HG03060 (cell line): ENCODE results near the gene NPLOC4.

Source experiments
- ATAC-seq: cut with Tn5 transposase; IDR thresholded peaks from one replicate; pipeline ENCODE4 v1.9.1; 2021; ENCODE audit warnings: low read depth, moderate number of reproducible peaks; ENCODE audit not compliant: unreplicated experiment

NPLOC4 gene

DNA sequence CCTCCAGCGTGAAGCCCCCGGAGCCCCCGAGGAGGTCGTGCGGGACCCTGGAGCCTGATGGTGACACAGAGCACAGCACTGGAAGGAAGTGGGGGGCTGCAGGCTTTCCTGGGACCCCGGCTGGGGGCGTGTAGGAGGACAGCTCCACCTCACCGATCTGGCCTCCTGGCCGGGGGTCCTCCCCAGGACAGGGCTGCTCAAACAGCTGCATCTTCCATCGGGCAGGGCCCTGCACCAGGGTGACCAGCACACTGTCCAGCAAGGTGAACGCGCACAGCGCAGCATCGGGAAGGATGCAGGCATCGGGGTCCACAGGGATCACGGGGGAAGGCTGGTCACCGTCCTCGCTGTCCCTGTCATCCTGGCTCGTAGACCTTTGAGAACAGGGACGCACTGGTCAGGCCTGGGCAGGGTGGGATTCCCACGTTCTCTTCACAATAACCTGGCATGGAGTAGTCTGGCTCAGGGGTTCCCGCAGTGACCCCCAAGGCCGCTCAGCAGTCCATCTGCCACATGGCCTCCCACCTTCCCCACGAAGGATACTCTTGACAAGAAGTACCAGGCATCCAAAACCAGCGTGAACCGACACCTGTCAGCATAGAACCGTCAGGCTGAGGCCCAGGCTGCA, 86.0 kb downstream of the NPLOC4 start:
- ATAC-seq: no peak

DNA sequence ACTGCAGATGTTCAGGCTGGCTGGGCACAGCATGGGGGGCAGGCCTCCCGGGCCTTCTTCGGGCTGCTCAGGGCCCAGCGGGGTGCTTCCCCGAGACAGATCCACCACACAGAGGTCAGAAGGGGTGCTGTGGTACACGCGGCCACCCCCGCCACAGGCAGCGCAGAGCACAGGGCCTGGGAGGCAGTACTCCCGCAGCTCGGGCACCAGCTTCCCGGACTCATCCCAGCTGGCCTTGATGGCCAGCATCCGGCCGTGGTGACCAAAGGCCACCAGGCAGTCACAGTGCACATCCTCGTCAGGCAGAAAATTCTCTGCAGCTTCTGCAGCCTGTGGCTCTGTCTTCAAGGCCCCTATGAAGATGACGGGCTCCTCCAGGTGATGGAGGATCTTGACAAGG, 86.6 kb downstream of the NPLOC4 start:
- ATAC-seq: no peak

DNA sequence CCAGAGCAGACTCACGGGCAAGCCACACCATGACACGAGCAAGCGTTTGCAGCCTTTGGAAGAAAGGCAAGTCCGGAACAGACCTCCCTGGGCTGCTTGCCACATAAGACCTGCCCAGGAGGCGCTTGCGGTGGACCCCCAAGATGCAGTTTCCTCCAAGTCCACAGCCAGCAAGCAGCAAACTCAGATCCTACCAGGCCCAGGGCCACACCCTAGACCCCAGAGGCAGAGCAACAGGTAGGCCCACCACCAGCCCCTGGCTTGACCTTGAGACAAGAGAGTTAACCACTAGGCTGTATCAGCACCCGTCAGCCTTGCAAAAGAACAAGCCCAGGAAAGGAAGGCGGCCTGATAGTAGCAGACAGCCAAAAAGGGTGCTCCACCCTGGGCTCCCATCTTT, 87.1 kb downstream of the NPLOC4 start:
- ATAC-seq: no peak

DNA sequence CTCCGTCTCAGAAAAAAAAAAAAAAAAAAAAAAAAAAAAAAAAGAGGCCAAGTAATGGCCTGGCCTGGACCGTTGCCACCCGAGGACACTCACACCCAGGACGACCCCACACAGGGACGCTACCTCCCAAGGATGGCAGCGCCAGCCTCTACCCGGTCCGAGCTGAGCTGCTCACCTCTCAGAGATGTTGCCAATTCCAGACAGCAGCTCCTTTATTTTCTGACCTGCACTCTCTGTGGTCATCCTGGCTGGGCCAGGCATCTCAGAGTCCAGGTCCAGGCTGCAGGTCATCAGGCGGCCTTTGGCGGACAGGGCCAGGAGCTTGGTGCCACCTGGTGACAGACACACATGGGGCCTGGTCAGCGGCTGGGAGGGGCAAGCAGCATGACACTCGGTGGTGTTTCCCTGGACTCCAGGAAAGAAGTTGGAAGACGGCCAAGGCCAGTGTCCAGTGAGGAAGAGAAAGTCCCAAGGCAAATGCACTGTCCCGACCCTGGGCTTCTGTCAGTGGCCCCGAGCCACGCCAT, 87.8 kb downstream of the NPLOC4 start:
- no peak for ATAC-seq

DNA sequence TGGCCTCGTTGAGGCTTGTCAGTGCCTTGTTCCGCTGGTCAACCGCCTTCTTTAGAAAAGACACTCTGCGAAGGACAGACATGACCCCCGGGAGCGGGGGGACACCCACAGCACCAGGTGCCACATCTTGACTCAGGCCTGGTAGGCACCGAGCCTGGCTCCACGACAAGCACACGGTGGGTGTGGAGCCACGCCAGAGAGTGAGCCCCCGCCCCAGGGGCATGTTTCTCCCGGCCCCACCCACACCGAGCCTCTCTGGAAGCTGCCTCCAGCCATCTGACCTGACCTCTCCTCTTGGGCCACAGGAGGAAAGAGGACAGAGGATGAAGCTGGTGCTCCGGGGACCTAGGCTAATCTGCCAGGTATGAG, 89.3 kb downstream of the NPLOC4 start:
- no peak for ATAC-seq

DNA sequence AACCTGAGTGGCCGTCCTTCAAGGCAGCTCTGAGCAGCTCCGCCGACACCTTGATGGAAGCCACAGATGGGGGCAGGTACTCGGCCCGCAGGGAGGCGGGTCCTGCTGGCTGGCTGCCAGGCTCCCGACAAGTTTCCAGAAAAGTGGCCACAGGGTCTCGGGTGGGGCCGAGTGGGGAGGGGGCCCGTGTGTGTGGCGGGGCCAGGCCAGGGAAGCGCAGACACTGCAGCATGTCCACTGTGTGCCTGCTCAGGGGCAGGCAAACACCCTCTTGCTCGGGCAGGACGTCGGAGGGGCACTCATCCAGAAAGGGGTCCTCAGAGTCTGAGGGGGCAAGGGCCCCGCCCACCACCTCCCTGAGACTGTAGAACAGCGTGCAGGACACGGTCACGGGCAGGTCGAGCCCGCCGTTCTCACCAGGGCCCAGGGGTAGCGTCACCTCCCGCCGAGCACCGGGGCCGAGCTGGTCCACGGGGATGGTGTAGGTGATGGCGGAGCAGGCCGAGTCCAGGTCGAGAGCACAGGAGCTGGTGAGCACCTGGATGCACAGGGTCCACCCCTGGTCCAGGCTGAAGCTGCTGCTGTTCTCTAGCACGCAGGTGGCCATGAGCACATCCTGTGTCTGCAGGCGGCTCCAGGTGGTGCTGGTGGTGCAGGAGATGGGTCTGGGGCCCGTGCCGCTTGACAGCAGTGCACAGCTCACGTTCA, 89.9 kb downstream of the NPLOC4 start:
- no peak for ATAC-seq

DNA sequence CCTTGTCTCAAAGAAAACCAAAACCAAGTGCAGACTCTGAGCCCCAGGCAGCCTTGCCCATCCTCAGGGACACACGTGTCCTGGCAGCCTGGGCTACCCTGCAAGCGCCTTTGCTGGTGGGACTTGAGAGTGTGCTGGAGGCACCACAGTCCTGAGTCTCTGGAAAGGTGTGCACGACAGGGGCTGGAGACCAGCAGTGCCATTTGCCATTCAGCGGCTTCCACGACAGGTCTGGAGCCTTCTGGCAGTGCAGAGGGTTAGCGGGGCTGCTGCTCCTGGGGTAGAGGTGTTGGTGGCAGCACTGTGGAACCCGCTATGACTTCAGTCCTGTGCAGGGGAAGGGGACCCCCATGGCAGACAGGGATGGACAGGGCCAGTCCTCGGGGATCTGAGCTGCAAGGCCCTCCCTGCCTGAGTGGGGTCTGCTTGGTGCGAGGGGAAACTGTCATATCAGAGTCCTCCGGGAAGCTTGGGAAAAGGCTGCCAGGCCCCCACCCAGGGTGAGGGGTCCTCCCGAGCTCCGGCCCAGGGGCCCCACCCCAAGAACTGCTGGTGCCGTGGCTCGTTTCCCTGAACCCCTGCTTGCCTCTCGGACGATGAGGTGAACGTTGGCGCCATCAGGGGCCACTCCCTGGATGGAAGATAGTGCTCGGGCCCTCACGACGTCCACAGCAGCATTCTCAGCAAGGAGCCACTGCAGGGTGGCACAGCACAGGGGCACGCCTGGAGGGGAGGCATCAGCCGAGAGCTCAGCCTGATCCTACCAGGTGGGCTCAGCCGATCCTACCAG, 91.6 kb downstream of the NPLOC4 start:
- no peak for ATAC-seq

DNA sequence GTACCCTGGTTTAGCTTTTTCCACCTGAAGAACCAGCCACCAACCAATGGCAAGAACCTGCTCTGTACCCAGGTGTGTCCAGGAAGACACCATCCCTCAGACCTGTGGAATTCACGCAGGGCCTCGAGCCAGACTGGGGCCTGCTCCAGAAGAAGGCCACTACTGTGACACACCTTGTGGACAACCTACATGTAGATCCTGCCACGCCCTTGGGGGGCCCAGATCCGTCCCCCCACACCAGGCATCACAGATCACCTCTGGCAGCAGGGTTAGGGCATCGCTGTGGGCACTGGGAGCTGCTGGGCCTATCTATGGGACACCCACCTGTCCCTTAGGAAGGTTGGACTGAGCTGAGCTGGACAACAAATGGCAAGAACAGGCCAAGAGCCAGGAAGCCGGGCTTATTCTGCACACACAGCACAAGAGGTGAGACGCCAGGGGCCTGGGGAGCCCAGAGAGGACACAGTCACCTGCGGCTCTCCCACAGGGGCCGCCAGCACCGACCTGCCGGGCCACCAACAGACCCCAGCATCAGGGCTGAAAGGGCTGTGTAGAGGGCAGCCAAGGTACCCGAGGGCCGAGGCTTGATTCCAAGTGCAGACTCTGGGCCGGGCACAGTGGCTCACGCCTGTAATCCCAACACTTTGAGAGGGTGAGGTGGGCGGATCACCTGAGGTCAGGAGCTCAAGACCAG, 92.5 kb downstream of the NPLOC4 start:
- no peak for ATAC-seq

DNA sequence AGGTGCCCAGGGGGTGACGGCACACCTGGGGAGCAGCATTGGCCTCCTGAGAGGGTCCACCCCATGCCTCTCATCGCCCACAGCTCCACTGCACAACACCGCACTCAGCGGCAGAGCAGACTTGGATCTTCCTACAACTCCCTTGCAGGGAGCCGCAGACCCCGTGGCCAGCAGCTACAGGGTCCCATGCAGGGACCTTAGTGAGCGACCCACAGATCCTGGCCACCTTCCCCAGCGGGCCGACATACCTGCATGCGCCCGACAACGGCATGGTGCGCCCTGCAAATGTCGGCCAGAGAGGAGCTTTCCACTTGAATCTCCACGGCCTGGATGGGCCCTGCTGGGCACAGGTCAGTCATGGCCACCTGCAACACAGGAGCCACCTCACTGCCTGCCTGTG, 93.2 kb downstream of the NPLOC4 start:
- no peak for ATAC-seq

DNA sequence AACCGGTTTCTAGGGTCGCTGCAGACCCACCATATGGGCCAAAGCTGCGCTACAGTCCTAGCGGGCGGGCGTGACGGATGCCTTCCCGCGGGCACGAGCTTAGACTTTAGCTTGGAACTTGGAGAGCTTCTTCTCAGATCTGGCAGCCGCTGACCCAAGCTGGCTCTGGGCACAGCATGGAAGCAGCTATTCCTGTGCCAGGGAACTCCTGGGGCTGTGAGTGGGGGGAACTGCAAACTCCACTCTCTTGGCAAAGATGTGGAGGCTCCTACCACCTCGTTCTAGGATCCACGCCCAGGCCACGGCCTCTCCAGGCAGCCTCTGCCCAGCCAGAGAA, 93.6 kb downstream of the NPLOC4 start:
- ATAC-seq: no peak

DNA sequence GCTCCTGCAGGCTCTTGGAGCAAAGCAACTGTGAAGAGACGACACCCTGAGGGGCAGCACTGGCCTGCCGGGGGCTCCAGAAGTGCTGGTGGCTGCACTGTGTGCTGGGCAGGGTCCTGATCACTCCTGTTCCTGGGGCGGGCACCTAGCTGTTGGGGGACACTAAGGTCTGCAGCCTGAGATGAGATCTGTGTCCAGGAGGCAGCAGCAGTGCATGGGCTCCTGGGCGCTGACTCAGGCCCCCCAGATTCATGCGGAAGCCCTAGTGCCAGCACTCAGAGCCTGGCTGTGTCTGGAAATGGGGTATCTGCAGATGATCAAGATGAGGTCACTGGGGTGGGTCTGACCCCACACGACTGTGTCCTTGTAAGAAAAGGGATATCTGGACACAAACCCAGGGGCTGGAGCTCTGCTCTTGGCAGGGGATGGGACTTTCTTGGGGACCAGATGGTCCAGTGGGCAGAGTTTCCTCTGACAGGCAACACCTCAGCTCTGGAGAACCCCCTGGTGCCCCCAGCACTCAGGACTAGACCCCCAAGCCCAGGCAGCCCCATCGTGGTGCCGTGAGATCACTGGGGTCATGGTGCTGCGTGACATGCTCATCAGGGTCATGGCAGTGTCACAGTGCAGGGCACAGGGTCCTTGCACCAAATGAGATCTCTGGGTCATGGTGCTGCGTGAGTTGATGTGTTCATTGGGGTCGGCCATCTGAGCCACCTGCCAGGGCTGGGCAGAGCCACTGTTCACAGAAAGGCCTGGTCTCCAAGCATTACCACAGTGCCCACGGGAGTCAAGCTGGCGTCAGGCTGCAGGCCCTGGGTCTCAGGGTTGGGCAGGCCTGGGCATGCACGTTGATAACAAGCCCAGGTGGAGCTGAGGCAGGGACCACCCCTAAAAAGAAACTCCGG, 94.2 kb downstream of the NPLOC4 start:
- ATAC-seq: no peak

DNA sequence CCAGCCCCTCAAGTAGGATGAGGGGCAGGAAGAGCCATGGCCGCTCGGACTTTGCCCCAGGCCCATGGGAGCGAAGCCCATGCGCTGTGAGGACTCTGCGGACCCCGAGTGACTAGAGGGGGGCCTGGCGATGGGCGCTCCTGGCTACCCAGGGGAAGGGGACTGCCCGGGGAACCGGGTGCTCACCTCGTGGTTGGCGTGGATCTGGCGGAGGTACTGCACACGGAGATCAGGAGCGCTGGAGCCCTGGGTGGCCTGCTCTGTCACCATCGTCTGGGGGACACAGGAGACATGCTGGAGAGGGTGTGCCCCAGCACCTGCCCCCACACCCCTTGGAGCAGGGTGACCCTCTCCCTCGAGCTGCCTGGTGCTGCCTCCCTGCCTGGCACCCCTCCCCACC, 95.8 kb downstream of the NPLOC4 start:
- ATAC-seq: no peak

DNA sequence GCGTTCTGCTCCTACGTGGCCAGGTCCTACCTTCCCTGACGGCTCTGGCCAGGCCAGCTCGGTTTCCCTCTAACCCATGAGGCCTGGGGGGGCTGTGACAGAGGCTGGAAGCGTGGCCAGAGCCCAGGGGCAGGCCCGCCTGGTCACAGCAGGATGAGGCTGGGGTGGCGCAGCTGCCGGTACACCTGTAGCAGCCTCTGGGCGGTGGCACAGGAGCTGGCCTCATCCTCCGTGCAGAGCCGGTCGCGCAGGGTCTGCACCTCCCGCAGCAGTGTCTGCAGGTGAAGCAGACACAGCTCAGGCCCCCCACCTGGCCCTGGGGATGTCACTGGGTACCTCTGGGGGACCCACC, 96.3 kb downstream of the NPLOC4 start:
- ATAC-seq: no peak

DNA sequence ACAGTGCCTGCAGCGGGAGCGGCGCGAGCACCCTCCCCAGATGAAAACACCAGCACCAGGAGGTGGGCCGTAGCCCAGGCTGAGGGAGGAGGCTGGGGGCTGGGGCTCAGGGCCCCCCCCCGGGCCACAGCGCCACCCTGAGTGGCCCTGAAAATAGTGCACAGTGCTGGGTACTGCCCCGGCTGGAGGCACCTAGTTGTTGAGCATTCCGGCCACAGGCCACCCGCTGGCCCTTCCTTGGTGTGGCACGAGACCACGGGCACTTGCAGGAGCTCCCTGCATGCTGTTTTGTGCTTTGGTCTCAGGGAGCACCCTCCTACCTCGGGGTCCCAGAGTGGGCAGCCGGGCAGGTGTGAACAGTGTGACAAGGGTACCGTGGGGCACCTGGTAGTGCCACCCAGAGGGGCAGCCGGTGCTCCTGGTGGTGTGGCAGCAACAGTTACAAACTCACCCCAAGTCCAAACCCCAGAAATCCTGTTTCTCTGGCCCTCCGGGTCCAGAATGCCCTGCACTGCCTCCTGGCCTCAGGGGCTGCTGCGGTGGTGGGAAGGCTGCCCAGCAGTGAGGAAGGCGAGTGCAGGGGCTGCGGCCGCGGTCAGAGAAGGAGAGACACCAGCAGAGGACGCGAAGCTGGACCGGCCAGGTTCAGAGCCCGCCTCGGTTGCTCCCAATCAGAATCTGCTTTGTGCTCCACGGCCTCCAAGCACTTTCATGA, 96.8 kb downstream of the NPLOC4 start:
- ATAC-seq: no peak

DNA sequence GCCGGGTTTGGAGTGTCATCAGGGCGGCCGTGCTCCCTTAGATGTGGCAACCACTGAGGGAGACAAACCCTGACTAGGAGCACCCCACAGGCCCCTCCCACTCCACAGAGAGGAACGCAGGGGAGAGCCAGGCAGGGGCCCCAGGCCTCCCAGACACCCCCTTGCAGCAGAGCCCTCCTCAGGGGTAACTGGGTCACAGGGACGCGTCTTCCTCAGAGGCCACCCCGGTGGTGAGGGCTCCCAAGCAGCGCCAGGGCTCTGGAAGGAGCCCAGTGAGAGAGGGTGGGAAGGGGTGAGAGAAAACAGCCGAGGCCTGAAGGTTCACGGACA, 97.4 kb downstream of the NPLOC4 start:
- ATAC-seq: no peak

DNA sequence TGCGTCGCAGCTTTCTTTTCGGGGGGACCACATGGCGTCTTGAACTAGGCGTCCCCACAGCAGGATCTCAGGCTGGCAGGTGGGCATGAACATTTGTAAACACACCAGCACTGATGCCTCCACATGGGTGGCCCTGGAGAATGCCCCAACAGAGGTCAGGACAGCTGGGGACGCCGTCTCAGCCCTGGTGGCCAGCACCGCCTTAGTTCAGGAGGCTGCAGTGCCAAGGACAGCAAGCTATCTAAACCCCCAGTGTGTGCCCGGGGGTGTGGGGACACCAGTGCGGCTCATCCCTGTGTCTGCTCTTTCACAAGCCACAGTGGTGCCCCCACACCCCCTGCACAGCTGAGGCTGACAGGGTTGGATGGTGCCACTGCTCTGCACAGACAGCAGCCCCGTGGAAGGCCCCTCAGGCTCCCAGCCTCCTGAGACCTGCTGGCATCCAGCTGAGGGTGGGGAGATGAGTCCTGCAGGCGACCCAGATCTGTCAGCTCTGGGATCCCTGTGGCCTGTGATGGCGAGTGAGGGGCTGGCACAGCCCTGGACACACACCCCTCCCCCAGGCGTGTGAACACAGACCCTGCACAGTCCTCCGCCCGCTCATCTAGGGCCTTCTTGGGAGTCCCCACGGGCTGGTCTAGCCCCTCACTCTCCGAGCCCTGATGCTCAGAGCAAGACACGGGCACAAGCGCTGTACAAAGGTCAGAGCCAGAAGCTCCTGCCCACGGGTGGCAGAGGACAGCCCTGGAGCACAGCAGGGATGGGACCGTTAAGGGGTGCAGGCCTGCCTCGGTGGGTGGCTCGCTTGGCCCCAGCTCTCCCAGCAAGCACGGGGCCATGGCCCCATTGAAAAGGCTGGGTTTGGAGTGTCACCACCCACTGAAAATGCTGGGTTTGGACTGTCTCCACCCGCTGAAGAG, 98.0 kb downstream of the NPLOC4 start:
- no peak for ATAC-seq

DNA sequence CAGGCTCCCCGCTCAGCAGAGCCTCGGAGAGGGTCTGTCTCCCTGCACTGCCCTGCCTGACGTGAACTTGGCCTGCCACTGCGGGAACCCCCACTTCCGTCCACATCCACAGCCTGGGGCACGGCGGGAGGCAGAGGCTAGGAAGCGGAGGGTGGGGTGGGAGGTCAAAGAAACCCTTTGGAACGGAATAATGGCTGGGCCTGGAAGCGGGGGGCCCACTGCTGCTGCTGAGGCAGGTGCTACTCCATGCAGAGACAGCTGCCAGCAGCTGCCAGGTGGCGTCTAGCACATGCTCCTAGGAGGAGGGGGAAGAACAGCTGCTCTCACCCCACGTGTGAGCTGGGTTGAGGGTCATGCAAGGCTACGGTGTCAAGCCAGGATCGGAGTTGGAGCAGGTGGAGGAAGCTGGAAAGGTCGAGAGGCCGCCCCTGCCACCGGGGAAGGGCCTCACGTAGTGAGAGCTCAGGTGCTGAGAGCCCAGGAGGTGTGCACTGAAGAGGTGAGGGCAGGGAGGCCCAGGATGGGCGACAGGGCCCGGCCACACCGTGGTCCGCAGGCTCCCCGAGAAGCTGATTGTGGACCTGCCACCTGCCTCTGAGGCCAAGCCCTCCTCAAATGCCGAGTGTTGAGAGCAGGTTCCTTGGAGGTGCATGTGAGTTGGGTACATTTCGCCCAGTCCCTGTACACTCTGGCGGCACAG, 98.9 kb downstream of the NPLOC4 start:
- ATAC-seq: no peak

DNA sequence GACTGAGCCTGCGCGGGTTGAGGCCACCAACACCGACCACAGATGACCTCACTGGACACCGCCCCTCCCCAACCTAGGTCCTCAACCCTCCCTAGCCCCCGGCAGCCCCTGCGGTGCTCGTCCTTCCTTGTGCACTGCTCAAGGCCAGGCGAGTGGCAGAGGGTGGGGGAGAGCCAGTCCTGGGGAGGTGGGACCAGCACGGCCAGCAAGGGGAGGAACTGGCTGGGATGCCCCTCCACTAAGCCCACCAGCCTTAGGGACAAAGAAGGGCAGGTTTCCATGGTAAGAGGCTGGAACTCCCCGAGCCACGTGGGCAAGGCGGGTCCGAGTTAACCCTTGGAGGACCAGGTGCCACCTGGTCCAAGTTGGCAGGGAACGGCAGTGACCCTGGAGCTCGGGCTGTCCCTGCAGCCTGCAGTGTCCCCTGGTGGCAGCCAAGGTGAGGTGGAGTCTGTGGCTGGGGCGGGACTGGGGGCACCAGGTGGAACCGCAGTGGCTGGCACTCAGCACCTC, 99.5 kb downstream of the NPLOC4 start:
- ATAC-seq: no peak
